T-helper 17 cell (primary cell): Measurements from ENCODE around the gene CACHD1. TPM values are rescaled to one million over a fixed set of nuclear protein-coding genes. Genes with fewer than 3 reads are reported as not detected.

Source experiments
- ATAC-seq: fragments of 150-1000 bp; cut with Tn5 transposase; 2 replicates; pipeline ENCODE4 v1.10.0; 2021; ENCODE audit warnings: mild to moderate bottlenecking, moderate library complexity
- DNase-seq, 3 donors: peaks; one replicate each; pipeline versions ENCODE4 v3.0.0 to v3.0.0-alpha.2; 2020 to 2021
- H3K9me3 ChIP-seq: one replicate; pipeline ENCODE4 v1.7.0; 2013; ENCODE audit warnings: low read length, mild to moderate bottlenecking; ENCODE audit not compliant: control insufficient read depth, poor library complexity, severe bottlenecking
- H3K27ac Mint-ChIP-seq: one replicate; pipeline ENCODE4 v1.8.0; 2022; ENCODE audit warnings: mild to moderate bottlenecking, moderate library complexity, mixed read lengths
- H3K27me3 Mint-ChIP-seq: one replicate; pipeline ENCODE4 v1.8.0; 2022; ENCODE audit warnings: mixed read lengths
- H3K36me3 Mint-ChIP-seq: one replicate; pipeline ENCODE4 v1.8.0; 2022; ENCODE audit warnings: low read depth, mixed read lengths
- H3K4me1 Mint-ChIP-seq: one replicate; pipeline ENCODE4 v1.8.0; 2022; ENCODE audit warnings: mild to moderate bottlenecking, mixed read lengths
- H3K4me3 Mint-ChIP-seq: one replicate; pipeline ENCODE4 v1.8.0; 2022; ENCODE audit warnings: mild to moderate bottlenecking, moderate library complexity, mixed read lengths
- total RNA-seq, 4 donors: library from RNA in 2 of 4; stranded (reverse) in 2 of 4; gene quantifications; one replicate each; pipeline ENCODE4 v1.2.3 and lab custom pipeline; 2022 to 2026

CACHD1 gene
- total RNA-seq, 2 donors from 2014 or later, result 0.05 TPM; not detected in 1

- Mint-ChIP-seq H3K27me3 (peaks cover 48% of the 10 kb centered on the region), H3K4me3 (no peak overlapping the region), H3K4me1 (no peaks in the 10 kb centered on the region), H3K36me3 (no peaks in the 10 kb centered on the region), H3K27ac (no peak overlapping the region)
- no peak for DNase-seq
- no peak for ATAC-seq
- H3K9me3 ChIP-seq, result no peaks in the 10 kb centered on the region
These were observed 97.7 kb downstream of the CACHD1 start for GRCh38 chr1:64567426-64568170.

- peaks cover 51% of the 10 kb centered on the region for H3K27me3 Mint-ChIP-seq
- DNase-seq (no peak), ATAC-seq (no peak)
- no peak overlapping the region for H3K4me3 Mint-ChIP-seq
- no peaks in the 10 kb centered on the region for H3K4me1 Mint-ChIP-seq
- H3K9me3 ChIP-seq, result no peaks in the 10 kb centered on the region
- H3K27ac Mint-ChIP-seq, result no peak overlapping the region
- no peaks in the 10 kb centered on the region for H3K36me3 Mint-ChIP-seq
These were observed 98.2 kb downstream of the CACHD1 start for GRCh38 chr1:64568171-64568450.

DNA sequence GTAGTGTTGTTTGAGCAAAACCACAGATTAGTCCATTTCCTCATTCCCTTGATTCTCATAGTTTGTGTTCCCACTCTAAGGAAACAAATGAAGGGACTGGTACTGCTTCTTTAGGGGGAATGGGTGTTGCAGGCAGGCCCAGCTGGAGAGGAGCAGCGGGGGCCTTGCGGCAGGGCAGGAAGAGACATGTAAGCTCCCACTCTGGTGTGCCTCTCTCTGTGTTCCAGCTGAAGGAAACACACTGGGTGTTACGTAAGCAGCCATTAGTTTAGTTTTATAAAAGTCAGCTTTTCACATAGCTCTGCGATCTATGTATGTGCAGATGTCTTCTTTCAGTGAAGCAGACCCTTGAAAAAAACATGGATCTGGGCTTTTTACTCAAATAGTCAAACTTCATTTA lies 99.5 kb downstream of the CACHD1 start:
- Mint-ChIP-seq H3K27ac (no peak overlapping the region), H3K27me3 (peaks cover 47% of the 10 kb centered on the region), H3K36me3 (no peaks in the 10 kb centered on the region), H3K4me1 (no peaks in the 10 kb centered on the region), H3K4me3 (no peak overlapping the region)
- DNase-seq (no peak), ATAC-seq (no peak)
- H3K9me3 ChIP-seq, result no peaks in the 10 kb centered on the region

DNA sequence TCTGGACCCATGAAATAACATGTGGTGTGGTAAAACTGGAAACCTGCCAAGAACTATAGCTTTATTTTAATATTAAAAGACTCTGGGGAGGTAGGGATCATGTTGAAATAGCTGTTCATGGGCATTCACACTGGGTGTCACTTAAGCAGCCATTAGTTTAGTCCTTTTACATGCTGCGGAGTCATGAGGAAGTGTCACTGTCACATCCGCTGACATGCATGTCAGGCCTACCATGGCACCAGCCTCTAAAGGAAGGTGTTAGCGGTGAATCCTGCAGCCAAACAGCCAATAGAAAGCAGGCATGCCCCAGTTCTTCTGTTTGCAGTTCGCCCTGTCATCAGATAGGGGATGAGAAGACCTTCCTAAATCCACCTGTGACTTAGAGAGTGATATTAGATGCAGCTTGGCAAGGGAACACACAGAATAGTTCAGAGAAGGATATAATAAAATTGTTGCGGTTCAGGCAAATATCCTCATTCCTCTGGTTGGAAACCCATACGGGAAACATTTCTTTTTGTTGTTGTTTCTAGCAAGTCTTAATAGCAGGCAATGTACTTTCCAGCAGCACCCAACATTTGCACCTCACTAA lies 100.4 kb downstream of the CACHD1 start:
- no peak overlapping the region for H3K27ac Mint-ChIP-seq
- H3K4me3 Mint-ChIP-seq, result no peak overlapping the region
- DNase-seq, result no peak
- ATAC-seq, result no peak
- H3K36me3 Mint-ChIP-seq, result no peaks in the 10 kb centered on the region
- no peaks in the 10 kb centered on the region for H3K9me3 ChIP-seq
- peaks cover 39% of the 10 kb centered on the region for H3K27me3 Mint-ChIP-seq
- H3K4me1 Mint-ChIP-seq, result no peaks in the 10 kb centered on the region

GRCh38 chr1:64572222-64572900 lies 102.4 kb downstream of the CACHD1 start:
- no peak overlapping the region for H3K4me3 Mint-ChIP-seq

GRCh38 chr1:64574301-64574700 lies 104.4 kb downstream of the CACHD1 start:
- no peak for DNase-seq

More at GRCh38 chr1:64572222-64572900, 102.4 kb downstream of the CACHD1 start:
- Mint-ChIP-seq H3K27ac (no peak overlapping the region), H3K4me1 (no peaks in the 10 kb centered on the region), H3K36me3 (no peaks in the 10 kb centered on the region), H3K27me3 (peaks cover 22% of the 10 kb centered on the region)
- DNase-seq, result no peak
- H3K9me3 ChIP-seq, result peaks cover 2% of the 10 kb centered on the region
- no peak for ATAC-seq

GRCh38 chr1:64575881-64576676 lies 106.2 kb downstream of the CACHD1 start:
- peaks cover 2% of the 10 kb centered on the region for H3K9me3 ChIP-seq
- H3K36me3 Mint-ChIP-seq, result no peaks in the 10 kb centered on the region
- no peak overlapping the region for H3K27ac Mint-ChIP-seq
- H3K4me1 Mint-ChIP-seq, result no peaks in the 10 kb centered on the region
- ATAC-seq (no peak), DNase-seq (no peak)
- H3K4me3 Mint-ChIP-seq, result no peak overlapping the region
- peaks cover 9% of the 10 kb centered on the region for H3K27me3 Mint-ChIP-seq

More at GRCh38 chr1:64574301-64574700, 104.4 kb downstream of the CACHD1 start:
- Mint-ChIP-seq H3K27ac (no peak overlapping the region), H3K4me3 (no peak overlapping the region), H3K36me3 (no peaks in the 10 kb centered on the region), H3K27me3 (peaks cover 13% of the 10 kb centered on the region), H3K4me1 (no peaks in the 10 kb centered on the region)
- no peak for ATAC-seq
- peaks cover 2% of the 10 kb centered on the region for H3K9me3 ChIP-seq

GRCh38 chr1:64578270-64578973 lies 108.5 kb downstream of the CACHD1 start:
- H3K36me3 Mint-ChIP-seq, result no peaks in the 10 kb centered on the region
- no peak overlapping the region for H3K4me3 Mint-ChIP-seq

DNA sequence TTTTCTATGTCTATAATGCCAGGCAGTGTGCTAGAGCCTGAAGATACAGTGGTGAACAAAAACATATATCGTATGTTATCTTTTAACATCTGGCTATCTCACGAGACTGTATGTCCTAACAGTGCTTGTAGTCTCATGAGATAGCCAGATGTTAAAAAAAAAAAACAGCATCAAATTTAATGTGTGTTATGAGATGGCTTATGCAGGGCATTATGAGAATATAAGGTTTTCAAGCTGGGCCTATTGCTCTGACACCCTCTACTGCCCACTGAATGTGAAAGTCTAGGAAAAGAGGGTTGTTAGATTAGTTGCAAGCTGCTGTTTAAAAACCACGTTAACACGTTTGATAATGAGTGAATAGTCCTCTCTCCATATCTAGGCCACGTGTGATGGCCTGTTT lies 109.8 kb downstream of the CACHD1 start:
- ATAC-seq (no peak), DNase-seq (no peak)
- H3K9me3 ChIP-seq, result peaks cover 2% of the 10 kb centered on the region
- H3K27me3 Mint-ChIP-seq, result no peaks in the 10 kb centered on the region
- H3K4me1 Mint-ChIP-seq, result no peaks in the 10 kb centered on the region
- H3K36me3 Mint-ChIP-seq, result no peaks in the 10 kb centered on the region
- no peak overlapping the region for H3K27ac Mint-ChIP-seq
- H3K4me3 Mint-ChIP-seq, result no peak overlapping the region

More at GRCh38 chr1:64578270-64578973, 108.5 kb downstream of the CACHD1 start:
- Mint-ChIP-seq H3K4me1 (no peaks in the 10 kb centered on the region), H3K27me3 (no peaks in the 10 kb centered on the region), H3K27ac (no peak overlapping the region)
- DNase-seq (no peak), ATAC-seq (no peak)
- H3K9me3 ChIP-seq, result peaks cover 2% of the 10 kb centered on the region

DNA sequence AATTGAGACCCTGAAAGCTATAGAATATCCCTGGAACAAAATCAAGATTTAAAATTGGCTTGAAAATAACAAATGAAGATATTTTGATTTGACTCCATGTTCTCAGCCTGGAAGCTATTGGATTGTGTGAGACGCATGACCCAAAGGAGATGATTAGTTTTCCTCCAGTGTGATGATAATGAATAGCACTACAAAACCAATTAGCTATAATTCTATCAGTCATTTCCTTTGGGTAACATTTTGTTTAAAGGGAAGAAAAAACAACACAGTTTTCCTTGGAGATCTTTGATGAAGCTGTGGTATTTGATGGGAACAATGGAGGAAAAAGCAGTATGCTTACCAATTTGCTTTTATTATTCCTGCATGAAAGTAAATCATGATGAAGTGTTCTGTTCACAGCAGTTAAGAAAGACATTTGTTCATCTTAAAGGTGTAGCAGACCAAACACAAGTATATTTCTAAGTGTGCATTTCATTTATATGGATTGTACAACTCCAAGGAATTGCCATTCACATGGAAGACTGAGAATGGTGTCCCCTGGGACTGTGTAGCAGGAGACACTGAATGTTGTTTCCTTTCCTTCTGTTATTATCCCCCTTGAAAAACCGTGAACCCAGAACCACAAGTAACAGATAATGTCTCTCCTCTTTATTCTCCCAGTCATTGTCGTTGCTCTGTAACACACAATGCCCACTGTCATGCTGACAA lies 111.4 kb downstream of the CACHD1 start:
- ATAC-seq (no peak), DNase-seq (no peak)
- Mint-ChIP-seq H3K27ac (no peak overlapping the region), H3K4me1 (no peaks in the 10 kb centered on the region), H3K4me3 (no peak overlapping the region), H3K36me3 (no peaks in the 10 kb centered on the region), H3K27me3 (no peaks in the 10 kb centered on the region)
- H3K9me3 ChIP-seq, result peaks cover 2% of the 10 kb centered on the region

DNA sequence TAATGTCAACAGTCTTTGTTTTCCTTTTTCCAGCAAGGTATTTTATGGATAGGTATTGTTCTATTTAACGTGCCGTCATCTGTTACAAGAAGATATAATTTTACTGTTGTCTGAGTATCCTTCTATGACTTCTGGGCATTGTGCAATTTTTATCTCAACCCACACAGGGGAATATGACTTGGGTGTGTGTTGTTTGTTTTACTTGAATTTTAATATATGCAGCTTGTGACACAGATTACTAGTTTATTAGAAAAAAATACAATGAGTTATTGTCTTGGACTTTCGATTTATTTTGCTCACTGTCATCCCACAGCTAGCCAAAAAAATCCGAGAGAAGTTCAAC lies 111.9 kb downstream of the CACHD1 start:
- no peaks in the 10 kb centered on the region for H3K27me3 Mint-ChIP-seq

DNA sequence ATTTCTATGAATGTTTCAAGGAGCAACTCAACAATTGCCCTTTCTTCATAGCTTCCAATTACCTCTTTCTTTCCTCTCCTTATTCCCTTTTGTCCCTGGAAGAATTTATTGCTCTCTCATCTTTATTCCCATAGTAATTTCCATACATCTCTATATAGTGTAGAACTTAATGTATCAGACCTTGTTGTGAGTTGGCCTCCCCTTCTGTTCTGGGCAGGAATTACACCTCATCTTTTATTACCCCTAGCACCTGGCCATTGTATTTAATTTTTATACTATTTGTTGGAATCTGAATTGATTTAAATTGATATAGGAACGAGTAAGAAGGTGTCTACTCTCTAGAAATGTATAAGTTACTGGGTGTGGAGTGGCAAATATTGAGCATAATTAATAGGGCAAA lies 114.5 kb downstream of the CACHD1 start:
- Mint-ChIP-seq H3K27ac (no peak overlapping the region), H3K27me3 (no peaks in the 10 kb centered on the region), H3K4me3 (no peak overlapping the region), H3K36me3 (no peaks in the 10 kb centered on the region), H3K4me1 (no peaks in the 10 kb centered on the region)
- DNase-seq (no peak), ATAC-seq (no peak)
- no peaks in the 10 kb centered on the region for H3K9me3 ChIP-seq

More for the DNA sequence above, 111.9 kb downstream of the CACHD1 start:
- DNase-seq (no peak), ATAC-seq (no peak)
- H3K27ac Mint-ChIP-seq, result no peak overlapping the region
- no peaks in the 10 kb centered on the region for H3K9me3 ChIP-seq
- H3K4me3 Mint-ChIP-seq, result no peak overlapping the region
- no peaks in the 10 kb centered on the region for H3K4me1 Mint-ChIP-seq
- no peaks in the 10 kb centered on the region for H3K36me3 Mint-ChIP-seq
